Left hindlimb (tissue), 1 donor: ENCODE data around the gene SLC25A11.
A peak's percentile ranks its signal among the peaks of the same experiment; 100 is the strongest.
"Not testable (repeated sequence)": the region's sequence is repeated elsewhere in the genome, so short reads cannot be mapped to it uniquely, and the experiment has no call there.

Experiments used
- DNase-seq: peaks from one replicate; pipeline ENCODE4 v3.0.0-alpha.2; 2018

Gene SLC25A11

DNA sequence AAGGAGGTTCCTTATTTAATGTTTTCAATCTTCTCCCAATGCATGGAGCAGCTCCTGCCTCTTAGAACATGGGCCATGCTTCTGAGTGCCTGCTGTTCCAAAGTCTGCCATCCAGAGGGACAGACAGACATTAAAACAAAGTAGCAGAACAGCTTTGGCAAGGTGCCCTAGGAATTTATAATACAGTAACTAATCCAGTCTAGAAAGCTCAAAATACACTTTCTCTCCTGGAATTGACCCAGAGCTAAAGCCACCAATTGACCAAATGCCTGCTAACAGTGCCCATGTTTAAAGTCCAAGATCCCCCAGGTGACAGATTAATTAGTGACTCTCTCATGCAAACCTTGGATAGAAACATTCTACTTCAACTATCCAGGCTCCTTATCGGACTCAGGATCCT is 25.9 kb downstream of the SLC25A11 start:
- no peak for DNase-seq

DNA sequence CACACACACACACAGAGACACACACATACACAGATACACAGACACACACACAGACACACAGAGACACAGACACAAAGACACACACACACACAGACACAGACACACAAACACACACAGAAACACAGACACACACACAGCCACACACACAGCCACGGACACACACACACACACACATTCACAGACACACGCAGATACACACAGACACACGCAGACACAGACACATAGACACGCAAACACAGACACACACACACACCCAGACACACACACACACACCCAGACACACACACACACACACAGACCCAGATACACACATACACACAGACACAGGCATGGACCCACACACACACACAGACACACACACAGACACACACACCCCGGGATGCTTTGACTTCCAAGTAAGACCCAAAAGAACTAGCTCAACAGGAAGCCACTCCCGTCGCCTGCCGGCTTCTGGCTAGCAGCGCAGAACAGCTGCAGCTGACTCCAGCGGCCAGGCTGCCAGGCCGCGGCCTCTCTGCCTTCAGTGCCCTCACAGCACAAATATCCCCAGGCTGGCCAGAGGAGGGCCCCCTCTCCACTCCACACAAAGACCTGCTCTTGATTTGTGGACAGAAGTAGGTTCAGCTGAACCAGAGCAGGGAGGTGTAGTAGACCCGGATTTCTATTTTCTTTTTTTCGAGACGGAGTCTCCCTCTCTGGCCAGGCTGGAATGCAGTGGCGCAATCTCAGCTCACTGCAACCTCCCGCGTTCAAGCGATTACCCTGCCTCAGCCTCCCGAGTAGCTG is 30.9 kb downstream of the SLC25A11 start:
- peak; percentile 94 for DNase-seq

DNA sequence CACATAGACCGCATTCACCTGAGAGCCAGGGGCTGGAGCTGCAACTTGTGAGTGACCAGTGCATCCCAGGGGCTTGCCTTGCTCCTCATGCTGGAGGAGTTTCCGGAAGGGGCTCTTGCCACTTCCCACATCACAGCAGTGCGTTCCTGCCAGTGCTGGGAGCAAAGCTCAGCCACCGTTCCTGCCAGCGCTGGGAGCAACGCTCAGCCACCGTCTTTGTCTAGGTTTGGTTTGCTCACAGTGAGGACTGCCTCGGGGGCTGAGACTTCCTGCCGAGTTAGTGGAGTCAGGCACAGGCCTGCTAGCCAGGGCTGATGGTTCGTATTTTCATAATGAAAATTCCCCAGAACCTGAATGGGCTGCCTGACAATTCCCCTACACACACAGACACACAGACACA is 31.5 kb downstream of the SLC25A11 start:
- peak; percentile 45 for DNase-seq

DNA sequence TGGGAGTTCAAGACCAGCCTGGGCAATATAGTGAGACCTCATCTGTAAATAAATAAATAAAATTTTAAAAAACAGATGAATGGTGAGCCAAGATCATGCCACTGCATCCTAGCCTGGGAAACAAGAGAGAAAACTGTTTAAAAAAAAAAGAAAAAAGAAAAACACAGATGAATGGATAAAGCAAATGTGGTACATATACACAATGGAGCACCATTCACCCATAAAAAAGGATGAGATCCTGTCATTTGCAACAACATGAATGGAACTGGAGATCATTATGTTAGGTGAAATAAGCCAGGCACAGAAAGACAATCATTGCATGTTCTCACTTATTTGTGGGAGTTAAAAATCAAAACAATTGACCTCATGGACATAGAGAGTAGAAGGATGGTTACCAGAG is 33.2 kb downstream of the SLC25A11 start:
- not testable (repeated sequence) for DNase-seq

DNA sequence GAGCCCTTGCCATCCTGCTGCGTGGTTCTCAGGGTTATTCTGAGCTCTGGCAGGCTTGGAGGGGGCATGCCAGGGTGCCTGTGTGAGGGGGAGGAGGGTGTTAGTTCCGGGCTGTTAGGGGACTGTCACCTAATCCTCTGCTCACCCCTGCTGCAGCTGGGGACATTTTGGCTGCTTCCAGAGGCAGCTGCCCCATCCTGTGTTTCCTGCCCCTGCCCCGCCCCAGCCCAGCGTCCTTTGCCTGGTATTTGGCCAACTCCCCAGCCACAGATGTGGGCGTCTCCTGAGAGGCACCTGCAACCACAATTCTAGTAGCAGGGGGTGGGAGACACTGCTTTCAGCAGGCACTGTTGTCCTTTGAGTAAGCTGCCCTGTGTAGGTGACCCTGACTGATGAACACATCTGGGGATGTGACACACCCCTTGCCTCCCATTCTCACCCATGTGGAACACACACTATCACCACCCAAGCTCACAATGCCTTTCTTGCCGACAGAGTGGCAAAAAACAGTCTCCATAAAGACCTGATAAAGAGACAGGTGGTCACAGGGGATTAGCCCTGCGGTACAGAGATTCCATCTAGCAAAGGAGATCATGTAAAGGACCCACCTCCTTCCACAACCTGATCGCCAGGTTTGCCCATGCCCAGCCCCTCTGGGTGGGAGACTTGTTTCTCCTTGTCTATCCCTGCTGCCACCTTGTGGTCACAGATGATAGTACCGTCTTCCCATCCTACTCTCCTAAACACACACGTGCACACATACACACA is 36.6 kb downstream of the SLC25A11 start, which contains the start of gene CHRNE:
Gene CHRNE, minus strand, starts transcription at position 48 of the 768 bp plus-strand sequence. Its CDS starts 35 bp downstream, at position 13.
- DNase-seq, result peak; percentile 79

- no peak for DNase-seq
Measured at GRCh38 chr17:4902540-4902939, 37.3 kb downstream of the SLC25A11 start.

- DNase-seq, result peak; percentile 87
Measured at GRCh38 chr17:4901648-4902344, 38.0 kb downstream of the SLC25A11 start.

DNA sequence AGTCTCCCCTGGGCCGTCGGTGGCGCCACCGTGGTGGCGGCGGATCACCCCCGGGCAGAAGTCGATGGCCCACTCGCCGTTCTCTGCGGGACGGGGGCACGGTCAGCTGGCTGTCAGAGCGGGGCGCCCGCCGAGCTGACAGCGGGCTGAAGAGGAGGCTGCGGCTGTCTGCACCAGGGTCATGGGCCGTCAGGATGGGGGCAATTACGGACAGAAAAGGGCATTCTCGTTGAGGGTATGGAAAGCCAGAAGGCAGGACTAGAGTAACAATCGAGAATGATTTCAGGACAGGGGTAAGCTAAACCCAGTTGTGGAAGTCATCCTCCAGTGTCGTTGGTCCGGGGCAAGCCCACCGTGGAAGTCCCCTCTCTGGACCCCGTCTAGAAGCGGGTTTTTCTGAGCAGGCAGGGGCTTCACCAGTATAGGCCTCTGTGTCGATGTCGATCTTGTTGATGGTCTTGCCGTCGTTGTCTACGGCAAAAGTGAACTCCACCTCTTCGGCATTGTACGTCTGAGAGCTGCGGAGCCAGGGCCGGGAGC is 38.7 kb downstream of the SLC25A11 start:
- no peak for DNase-seq

DNA sequence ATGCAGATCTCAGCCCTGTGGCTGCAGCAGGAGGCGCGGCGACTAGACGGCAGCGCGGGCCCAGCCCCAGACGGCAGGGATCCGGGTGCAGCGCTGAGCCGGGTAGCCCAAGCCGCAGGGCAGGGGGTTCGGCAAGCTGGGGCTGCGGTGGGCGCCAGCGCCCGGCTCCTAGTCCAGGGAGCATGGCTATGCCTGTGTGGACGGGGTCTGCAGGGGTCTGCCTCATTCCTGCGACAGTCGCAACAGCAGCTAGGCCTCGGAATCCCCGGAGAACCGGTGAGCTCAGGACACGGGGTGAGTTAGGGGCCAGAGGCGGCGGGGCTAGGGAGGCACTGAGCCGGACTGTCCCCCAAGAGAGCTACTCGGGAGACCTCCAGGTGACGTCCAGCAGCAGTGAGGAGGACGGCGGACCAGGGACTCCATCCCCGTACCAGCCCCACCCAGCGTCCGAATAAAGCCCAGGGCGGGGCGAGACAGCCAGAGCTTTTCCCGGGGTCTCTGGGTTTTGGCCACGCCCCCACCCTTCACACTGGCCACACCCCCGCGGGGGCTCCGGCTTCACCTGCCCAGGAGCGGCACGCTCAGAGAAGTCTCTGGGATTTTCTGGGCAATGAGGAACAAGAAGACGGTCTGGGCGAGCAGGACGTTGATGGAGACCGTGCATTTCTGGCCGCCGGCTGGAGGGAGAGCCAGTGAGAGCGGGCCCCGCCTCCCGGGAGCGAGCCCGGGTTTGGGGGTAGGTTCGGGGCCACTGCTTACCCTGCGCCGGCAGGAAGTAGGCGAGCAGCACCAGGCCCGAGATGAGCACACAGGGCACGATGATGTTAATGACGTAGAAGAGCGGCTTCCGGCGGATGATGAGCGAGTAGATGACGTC is 39.4 kb downstream of the SLC25A11 start:
- peak; percentile 73 for DNase-seq

DNA sequence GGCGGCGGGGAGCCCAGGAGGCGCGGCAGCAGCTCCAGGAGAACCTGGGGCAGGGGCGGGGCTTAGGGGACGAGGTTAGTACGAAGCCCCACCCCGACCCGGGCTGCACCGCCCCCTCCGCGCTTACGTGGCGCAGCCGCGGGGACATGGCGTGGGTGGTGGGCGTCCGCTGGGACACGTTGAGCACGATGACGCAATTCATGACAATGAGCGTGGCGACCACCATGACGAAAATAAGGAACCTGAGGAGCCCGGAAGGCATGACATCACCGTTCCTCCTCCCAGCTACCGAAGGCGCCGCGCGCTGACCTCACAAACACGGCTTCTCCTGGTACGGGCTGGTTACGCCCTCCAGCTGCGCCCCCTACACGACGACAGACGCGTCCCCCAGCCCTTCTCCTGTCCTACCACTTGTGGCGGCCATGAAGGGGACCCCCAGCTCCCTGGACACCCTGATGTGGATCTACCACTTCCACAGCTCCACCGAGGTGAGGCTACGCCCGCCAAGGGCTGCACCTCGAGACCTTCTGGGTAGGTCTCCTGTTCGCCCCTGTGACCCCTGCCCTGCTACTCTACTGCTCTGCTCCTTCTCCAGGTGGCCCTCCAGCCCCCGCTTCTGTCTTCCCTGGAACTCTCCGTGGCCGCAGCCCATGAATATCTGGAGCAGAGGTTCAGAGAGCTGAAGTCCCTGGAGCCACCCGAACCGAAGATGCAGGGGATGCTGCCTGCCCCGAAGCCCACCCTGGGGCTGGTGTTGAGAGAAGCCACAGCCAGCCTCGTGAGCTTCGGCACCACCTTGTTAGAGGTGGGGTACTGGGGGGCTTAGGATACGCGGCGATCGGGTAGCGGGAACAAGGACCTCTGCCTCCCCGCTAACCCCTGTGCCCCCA is 40.3 kb downstream of the SLC25A11 start, which contains the start of gene C17orf107:
Gene C17orf107, plus strand, starts transcription at position 196 of the 890 bp plus-strand sequence. Its CDS starts 227 bp downstream, at position 423.
- DNase-seq, result peak; percentile 89

GRCh38 chr17:4898927-4899326 is 40.9 kb downstream of the SLC25A11 start:
- DNase-seq, result no peak

- peak; percentile 48 for DNase-seq
Measured at GRCh38 chr17:4898351-4898750, 41.5 kb downstream of the SLC25A11 start.

- no peak for DNase-seq
Measured at GRCh38 chr17:4897785-4898184, 42.1 kb downstream of the SLC25A11 start.

- DNase-seq, result no peak
Measured at GRCh38 chr17:4897198-4897687, 42.6 kb downstream of the SLC25A11 start.

GRCh38 chr17:4896332-4897197 is 43.3 kb downstream of the SLC25A11 start:
- DNase-seq, result no peak

DNA sequence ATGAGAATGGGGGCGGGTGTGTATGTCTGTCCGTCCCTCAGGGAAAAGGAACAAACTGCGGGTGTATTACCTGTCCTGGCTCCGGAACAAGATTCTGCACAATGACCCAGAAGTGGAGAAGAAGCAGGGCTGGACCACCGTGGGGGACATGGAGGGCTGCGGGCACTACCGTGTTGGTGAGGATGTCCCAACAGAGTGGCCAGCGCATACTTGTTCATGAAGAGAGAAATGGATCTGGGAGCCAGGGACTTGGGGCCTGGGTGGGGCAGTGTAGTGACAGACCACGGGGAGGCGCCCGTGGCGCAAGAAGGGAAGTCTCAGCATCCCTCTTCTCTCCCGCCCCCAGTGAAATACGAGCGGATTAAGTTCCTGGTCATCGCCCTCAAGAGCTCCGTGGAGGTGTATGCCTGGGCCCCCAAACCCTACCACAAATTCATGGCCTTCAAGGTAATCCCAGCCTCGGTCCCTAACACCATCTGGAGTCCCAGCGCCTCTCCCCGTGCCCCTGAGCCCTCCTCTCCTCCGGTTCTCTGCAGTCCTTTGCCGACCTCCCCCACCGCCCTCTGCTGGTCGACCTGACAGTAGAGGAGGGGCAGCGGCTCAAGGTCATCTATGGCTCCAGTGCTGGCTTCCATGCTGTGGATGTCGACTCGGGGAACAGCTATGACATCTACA is 44.1 kb downstream of the SLC25A11 start:
- no peak for DNase-seq

DNA sequence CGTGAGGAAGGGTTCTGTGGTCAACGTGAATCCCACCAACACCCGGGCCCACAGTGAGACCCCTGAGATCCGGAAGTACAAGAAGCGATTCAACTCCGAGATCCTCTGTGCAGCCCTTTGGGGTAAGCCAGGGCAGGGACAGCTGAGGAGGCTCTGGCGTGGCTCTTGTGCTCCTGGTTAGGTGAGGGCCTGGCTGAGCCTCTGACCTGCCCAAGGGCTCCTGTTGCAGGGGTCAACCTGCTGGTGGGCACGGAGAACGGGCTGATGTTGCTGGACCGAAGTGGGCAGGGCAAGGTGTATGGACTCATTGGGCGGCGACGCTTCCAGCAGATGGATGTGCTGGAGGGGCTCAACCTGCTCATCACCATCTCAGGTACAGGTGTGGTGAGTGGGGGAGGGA is 44.7 kb downstream of the SLC25A11 start:
- DNase-seq, result no peak

DNA sequence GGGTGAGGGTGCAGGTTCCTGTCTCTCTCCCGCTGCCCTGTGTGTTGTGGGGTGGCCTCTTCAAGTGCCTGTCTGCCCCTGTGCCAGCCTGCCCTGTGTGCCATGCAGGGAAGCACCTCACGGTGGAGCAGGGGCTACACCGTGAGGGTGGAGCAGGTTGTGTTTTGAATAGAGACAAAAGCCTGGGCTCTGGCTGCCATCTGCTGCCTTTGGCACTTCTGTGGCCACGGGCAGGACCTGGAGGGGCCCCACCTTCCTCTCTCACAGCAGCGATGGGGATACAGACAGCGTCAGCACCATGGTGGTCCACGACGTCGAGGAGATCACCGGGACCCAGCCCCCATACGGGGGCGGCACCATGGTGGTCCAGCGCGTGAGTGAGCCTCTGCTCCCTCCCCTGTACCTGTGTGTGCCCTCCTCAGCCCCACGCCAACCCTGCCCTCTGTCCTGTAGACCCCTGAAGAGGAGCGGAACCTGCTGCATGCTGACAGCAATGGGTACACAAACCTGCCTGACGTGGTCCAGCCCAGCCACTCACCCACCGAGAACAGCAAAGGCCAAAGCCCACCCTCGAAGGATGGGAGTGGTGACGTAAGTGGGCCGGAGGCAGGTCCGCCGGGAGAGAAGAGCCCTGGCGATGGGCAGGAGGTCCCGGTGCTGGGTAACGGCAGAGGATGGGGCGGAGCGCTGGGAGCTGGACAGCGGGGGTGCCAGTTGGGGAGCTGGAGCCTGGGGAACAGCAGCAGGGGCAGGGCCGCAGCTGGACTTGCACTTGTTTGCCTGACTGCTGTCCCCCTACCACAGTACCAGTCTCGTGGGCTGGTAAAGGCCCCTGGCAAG is 45.9 kb downstream of the SLC25A11 start:
- DNase-seq, result no peak
